GM12891 (cell line): ENCODE results near the gene JADE3.
"Not testable (repeated sequence)": the region's sequence is repeated elsewhere in the genome, so short reads cannot be mapped to it uniquely, and the experiment has no call there.

Source experiments
- DNase-seq: peaks from one replicate; pipeline ENCODE4 v3.0.0; 2011; ENCODE audit warnings: low spot score; ENCODE audit not compliant: insufficient read length
- FAIRE-seq: peaks from 2 replicates; lab custom pipeline; 2011; peaks lifted over from hg19 to GRCh38; lab: Jason Lieb, UNC
- PAX5 ChIP-seq: IDR thresholded peaks from 2 replicates; pipeline ENCODE4 v1.6.1; 2011; ENCODE audit warnings: low read length, moderate library complexity, mild to moderate bottlenecking; ENCODE audit not compliant: insufficient read depth, severe bottlenecking
- POLR2A ChIP-seq: IDR thresholded peaks from 2 replicates; pipeline ENCODE4 v1.6.1; 2011; ENCODE audit warnings: low read depth, low read length, control low read depth
- POLR2AphosphoS5 ChIP-seq: IDR thresholded peaks from 2 replicates; pipeline ENCODE4 v1.6.1; 2011; ENCODE audit warnings: low read depth, low read length, control low read depth
- POU2F2 ChIP-seq: IDR thresholded peaks from 2 replicates; pipeline ENCODE4 v1.6.1; 2011; ENCODE audit warnings: low read depth, mild to moderate bottlenecking, control low read depth, low read length, moderate library complexity
- SPI1 ChIP-seq: IDR thresholded peaks from 2 replicates; pipeline ENCODE4 v1.6.1; 2011; ENCODE audit warnings: low read depth, low read length, control low read depth
- TAF1 ChIP-seq: IDR thresholded peaks from 2 replicates; pipeline ENCODE4 v1.6.1; 2011; ENCODE audit warnings: low read depth, low read length, control low read depth

JADE3 gene

DNA sequence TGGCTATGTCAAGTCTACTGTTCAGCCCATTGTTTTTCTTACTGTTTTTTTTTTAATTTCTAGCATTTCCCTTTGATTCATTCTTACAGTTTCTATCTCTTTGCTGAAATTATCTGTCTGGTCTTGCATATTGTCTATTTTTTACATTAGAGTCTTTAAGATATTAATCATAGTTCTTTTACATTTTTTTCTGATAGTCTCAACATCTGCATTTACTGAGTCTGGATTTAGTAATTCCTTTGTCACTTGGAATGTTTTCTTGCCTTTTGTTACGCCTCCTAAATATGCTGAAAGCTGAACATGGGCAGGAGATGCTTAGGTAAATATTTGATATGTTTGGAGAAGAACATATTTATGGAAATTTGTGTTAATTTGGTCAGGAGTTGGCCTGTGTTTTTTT lies 10.4 kb downstream of the JADE3 start:
- no peak for FAIRE-seq
- DNase-seq: no peak
- TF ChIP-seq POU2F2: no peak
- no peak for TF ChIP-seq TAF1
- no peak for TF ChIP-seq POLR2A

DNA sequence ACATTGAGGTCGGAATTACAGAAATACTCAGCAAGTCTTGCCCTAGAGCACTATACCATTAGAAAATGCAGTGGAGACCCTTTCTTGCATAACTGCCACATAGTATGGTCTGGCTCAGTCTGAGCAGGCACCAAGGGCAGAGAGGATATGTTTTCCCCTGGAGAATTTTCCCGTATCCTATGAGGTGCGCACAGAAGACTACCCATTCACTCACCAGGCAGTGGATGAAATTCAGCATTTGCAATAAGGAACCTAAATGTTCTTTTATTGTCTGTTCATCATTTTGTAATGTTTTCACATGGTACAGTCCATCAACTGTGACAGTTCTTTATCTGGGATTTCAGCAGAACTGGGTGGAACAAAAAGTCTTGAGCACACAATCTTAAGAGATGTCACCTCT lies 15.5 kb downstream of the JADE3 start:
- DNase-seq (no peak), FAIRE-seq (no peak)
- TF ChIP-seq PAX5: no peak
- no peak for TF ChIP-seq TAF1
- TF ChIP-seq POLR2AphosphoS5: no peak
- TF ChIP-seq SPI1: no peak
- TF ChIP-seq POLR2A: no peak
- TF ChIP-seq POU2F2: no peak

- FAIRE-seq: no peak
- no peak for DNase-seq
- TF ChIP-seq POU2F2 (no peak), TAF1 (no peak), PAX5 (no peak), POLR2A (no peak), POLR2AphosphoS5 (no peak), SPI1 (no peak)
Measured at GRCh38 chrX:46929439-46930261, 17.4 kb downstream of the JADE3 start.

DNA sequence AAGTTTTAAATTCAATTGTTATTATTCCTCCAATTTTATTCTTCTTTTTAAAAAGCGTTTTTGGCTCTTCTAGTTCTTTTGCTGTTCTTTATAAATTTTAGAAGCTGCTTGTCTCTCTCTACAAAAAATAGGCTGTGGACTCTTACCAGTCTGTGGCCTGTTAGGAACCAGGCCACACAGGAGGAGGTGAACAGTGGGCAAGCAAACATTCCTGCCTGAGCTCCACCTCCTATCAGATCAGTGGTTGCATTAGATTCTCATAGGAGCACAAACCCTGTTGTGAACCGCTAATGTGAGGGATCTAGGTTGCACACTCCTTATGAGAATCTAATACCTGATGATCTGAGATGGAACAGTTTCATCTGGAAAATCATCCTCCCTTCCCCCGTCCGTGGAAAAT lies 23.1 kb downstream of the JADE3 start:
- TF ChIP-seq TAF1 (no peak), POLR2AphosphoS5 (no peak), PAX5 (no peak), POLR2A (no peak), POU2F2 (no peak), SPI1 (no peak)
- no peak for DNase-seq
- no peak for FAIRE-seq

GRCh38 chrX:46938589-46938988 lies 26.4 kb downstream of the JADE3 start:
- DNase-seq (no peak), FAIRE-seq (no peak)
- TF ChIP-seq TAF1: no peak
- no peak for TF ChIP-seq POU2F2
- TF ChIP-seq POLR2A: no peak
- no peak for TF ChIP-seq POLR2AphosphoS5
- TF ChIP-seq SPI1: no peak
- TF ChIP-seq PAX5: no peak

- DNase-seq (no peak), FAIRE-seq (no peak)
- no peak for TF ChIP-seq TAF1
- TF ChIP-seq POLR2AphosphoS5: no peak
- no peak for TF ChIP-seq PAX5
- TF ChIP-seq POLR2A: no peak
- no peak for TF ChIP-seq SPI1
- no peak for TF ChIP-seq POU2F2
Measured at GRCh38 chrX:46941341-46941740, 29.1 kb downstream of the JADE3 start.

DNA sequence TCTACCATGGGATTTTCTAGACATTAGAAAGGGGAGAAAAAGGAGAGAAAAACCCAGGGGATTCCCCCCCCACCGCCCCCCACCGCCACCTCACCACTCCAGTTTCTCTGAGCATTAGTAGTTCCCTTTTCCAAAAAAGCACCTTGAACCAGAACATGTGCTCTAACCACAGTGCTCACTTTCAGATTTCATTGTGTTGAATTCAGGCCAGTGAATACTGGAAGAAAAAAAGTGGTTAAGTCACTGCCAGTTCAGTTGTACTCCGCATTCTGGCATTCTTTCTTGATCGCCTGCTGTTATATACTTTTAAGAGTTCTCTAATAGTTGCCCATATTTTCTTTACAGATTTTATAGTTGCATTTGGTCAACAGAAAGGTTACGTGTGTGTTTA lies 40.9 kb downstream of the JADE3 start:
- DNase-seq: no peak
- TF ChIP-seq SPI1 (no peak), POU2F2 (no peak), POLR2A (no peak), POLR2AphosphoS5 (no peak)
- FAIRE-seq: no peak

DNA sequence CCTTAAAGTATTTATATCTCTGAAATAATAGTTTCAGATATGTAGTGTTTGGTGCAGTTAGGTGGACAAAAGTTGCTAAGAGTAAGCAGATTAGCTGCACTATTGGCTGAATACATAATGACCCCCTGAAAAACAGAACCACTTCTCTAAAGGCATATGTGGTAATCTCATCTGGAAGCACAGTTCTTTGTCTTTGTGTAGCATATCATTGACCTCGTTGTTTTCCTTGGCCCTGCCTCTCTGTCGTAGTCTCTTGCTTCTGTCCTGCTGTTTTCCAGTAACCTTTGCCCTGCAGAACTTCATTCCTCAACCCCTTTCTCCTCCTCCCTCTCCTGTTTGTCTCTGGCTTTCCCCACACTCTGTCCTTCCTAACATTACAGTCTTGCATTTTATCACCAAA lies 41.4 kb downstream of the JADE3 start:
- FAIRE-seq (no peak), DNase-seq (no peak)
- TF ChIP-seq POLR2A (no peak), POU2F2 (no peak), PAX5 (no peak), POLR2AphosphoS5 (no peak), TAF1 (no peak), SPI1 (no peak)

- TF ChIP-seq POLR2AphosphoS5: no peak
- TF ChIP-seq TAF1: no peak
- TF ChIP-seq POU2F2: no peak
- no peak for TF ChIP-seq POLR2A
- TF ChIP-seq SPI1: no peak
- TF ChIP-seq PAX5: no peak
- DNase-seq: no peak
- no peak for FAIRE-seq
Measured at GRCh38 chrX:46954716-46955115, 42.5 kb downstream of the JADE3 start.

GRCh38 chrX:46956589-46956988 lies 44.4 kb downstream of the JADE3 start:
- not testable (repeated sequence) for DNase-seq, FAIRE-seq

- TF ChIP-seq PAX5: no peak
- TF ChIP-seq SPI1: no peak
- no peak for TF ChIP-seq TAF1
- no peak for TF ChIP-seq POU2F2
- no peak for TF ChIP-seq POLR2AphosphoS5
- TF ChIP-seq POLR2A: no peak
- DNase-seq: no peak
- FAIRE-seq: no peak
Measured at GRCh38 chrX:46957297-46957696, 45.1 kb downstream of the JADE3 start.
